LNCaP clone FGC (cell line): Measurements from ENCODE around the gene BCKDHA.

Experiments used
- DNase-seq: peaks from one replicate; pipeline ENCODE4 v3.0.0-alpha.2; 2011; ENCODE audit warnings: low read depth
- H3K4me3 ChIP-seq: 2 replicates; pipeline ENCODE4 v1.5.1; 2011; ENCODE audit warnings: mild to moderate bottlenecking, low read depth, low read length, control low read depth
- TF ChIP-seq, protein P1 (sequence below): IDR thresholded peaks from 2 replicates; pipeline ENCODE4 v1.5.1; 2012; ENCODE audit warnings: mild to moderate bottlenecking; ENCODE audit not compliant: control insufficient read depth, insufficient read depth; ENCODE audit errors: extremely low read depth

Gene BCKDHA

DNA sequence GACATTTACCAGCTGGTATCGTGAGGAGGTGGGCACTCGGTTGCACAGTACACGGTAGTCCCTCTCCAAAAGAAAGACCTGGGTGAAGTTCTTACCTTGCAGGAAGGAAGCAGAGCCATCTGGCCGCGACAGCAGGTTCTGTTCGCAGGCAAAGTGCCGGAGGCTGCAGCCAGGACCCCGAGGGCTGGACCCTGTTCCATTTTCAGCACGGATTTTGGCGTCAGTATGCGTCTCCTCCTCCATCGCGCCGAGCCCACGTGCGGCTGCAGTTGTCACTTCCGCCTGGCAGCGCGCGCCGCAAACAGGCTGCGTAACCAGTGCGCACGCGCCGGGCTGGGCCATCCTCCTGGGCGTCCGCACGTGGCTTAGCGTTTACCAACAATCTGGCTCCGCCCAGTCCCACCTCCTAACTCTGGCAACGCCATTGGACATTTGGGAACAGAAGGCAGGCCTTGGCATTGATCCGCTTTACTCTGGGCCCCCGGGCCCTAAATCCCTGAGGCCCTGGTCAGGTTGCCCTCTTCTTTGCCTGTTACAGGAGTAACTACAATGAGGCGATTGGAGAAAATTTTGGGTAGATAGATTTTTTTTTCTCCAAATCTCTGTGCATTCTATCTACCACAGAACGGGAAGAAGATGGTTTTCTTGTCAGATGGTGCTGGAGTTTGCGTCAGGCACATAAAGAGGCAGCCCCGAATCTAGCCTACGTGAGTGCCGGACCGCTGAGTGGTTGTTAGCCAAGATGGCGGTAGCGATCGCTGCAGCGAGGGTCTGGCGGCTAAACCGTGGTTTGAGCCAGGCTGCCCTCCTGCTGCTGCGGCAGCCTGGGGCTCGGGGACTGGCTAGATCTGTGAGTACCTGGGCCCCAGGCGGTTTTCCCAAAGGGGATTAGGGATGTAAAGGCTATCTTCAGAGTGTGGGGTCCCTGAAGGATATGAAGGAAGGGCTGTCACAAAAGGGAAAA lies at the start of gene BCKDHA, which contains the start of gene EXOSC5:
Gene BCKDHA, plus strand, starts transcription at position 733 of the 964 bp plus-strand sequence. Its CDS starts 10 bp downstream, at position 743.
Gene EXOSC5, minus strand, starts transcription at position 274 of the 964 bp plus-strand sequence. Its CDS starts 31 bp downstream, at position 243.
- TF ChIP-seq, protein P1, sequence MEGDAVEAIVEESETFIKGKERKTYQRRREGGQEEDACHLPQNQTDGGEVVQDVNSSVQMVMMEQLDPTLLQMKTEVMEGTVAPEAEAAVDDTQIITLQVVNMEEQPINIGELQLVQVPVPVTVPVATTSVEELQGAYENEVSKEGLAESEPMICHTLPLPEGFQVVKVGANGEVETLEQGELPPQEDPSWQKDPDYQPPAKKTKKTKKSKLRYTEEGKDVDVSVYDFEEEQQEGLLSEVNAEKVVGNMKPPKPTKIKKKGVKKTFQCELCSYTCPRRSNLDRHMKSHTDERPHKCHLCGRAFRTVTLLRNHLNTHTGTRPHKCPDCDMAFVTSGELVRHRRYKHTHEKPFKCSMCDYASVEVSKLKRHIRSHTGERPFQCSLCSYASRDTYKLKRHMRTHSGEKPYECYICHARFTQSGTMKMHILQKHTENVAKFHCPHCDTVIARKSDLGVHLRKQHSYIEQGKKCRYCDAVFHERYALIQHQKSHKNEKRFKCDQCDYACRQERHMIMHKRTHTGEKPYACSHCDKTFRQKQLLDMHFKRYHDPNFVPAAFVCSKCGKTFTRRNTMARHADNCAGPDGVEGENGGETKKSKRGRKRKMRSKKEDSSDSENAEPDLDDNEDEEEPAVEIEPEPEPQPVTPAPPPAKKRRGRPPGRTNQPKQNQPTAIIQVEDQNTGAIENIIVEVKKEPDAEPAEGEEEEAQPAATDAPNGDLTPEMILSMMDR, result no peak
- DNase-seq, result peak; percentile 98
- peak within 1 kb of the TSS; percentile 84 for H3K4me3 ChIP-seq

DNA sequence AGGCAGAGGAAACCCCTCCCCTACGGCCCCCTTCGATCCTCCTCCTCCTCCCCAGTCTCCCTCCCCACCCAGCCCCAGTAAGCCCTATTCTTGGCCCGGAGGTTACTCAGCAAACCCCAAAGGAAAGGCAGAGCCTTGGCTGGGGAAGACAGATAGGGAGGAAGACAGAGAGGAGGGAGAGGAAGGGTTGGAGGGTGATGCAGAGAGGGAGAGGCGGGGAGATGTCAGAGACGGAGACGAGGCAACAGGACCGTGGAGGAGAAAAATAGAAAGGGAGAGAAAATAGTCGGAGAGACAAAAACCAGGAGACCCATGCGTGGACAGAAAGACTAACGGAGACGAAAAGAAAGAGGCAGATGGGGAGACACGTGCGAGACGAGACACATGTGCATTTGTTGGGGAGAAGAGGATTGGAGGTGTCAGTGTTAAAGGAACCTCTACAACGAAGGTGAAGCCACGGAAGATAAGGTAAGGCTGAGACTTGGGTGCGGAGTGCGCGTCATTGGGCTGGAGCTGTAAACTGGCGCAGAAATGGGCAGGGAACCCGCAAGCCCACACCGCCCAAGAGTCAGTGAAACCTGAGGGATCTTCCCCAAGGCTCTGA lies 46.8 kb upstream of the BCKDHA start:
- TF ChIP-seq, protein P1, result no peak
- H3K4me3 ChIP-seq, result no peak overlapping the region
- DNase-seq, result no peak

DNA sequence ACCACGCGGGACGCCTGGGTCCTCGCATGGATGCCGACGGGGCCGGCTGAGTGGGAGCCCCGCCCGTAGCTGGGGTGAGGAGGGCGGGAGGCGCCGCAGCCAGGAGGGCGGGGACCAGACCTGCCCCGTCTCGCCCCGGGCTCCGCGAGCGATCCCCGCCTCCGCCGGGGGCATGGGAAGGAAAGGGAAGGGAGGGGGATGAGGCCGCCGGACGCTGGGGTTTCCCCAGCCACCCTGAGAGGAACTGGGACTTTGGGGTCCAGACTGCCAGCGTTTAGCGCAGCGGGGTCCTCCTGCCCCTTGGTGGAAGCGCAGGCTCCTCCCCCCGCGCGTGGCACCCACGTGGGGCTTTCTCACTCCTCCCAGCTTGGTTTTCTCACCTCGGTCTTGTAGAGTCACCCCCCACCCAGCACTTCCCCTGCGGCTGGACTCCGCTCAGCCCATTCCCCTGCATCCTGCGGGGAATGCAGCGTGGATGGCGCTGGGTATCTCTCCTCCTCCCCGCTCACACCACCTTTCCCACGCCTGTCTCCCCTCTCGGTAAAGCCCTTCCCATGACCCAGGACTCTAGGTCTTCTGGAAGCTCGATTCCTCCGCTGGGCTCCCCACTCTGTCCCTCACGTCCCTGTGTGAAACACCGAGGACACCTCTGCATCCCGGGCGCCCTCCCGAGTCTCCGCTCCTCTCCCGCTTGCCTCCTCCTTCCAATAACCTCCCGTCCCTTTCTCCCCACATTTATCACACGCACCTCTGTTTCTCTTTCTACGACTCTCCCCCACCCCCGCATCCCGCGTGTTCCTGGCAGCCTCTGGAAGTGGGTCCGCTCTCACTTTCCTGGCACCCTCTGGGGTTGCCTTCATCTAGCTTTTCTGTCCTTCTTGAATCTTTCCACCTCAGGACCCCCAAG lies 46.0 kb upstream of the BCKDHA start:
- TF ChIP-seq, protein P1, result no peak
- H3K4me3 ChIP-seq, result no peak overlapping the region
- DNase-seq, result no peak

DNA sequence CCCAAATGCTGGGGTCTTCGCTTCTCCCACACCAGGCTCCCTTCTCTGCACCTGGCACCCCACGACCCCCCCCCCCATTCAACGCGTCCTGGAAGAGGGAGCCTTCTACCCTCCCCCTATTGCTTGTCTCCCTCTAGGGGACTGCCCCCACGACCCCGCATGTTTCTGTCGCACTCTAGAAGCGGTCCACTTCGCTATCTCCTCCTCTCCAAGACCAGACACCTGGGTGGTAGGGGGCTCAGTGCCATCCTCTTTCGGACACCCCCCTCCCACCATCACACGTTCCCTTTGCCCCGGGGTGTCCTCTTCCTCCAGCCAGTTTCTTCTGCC lies 45.4 kb upstream of the BCKDHA start:
- TF ChIP-seq, protein P1, result no peak
- DNase-seq, result no peak
- no peak overlapping the region for H3K4me3 ChIP-seq

DNA sequence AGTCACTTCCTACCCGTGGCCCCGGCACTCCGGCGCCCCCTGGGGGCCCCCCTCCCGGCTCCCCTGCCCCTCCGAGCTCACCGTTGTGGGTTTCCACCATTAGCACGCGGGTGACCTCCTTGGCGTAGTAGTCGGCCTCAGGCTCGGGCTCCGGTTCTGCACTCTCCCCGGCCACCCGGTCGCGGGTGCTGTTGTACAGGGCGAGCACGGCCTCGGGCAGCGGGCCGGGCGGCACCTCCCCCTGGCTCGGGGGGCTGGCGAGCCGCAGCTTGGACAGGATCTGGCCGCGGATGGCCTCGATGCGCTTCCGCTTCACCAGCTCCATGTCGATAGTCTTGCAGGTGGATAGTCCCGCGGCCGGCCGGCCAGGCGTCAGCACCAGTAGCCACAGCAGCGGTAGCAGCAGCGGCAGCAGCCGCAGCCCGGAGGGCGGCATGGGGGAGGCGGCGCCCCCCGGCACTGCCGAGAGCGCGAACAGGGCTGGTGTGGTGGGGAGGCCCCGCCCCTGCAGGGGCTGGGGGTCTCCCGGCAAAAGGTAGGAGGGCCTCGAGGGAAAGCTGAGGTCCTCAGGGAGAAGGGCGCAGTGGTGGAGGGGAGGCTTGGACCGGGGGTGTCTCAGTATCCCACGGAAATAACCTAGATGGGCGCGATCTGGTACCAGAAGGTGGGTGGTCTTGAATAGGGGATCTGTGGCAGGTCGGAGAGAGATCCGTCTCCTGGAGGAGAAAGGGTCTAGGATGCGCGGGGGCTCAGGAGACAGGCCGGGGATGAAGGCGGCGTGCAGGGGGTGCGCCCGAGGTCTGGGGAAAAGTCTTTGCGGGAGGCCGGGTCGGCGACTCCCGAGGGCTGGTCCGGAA lies 44.8 kb upstream of the BCKDHA start:
- DNase-seq, result no peak
- TF ChIP-seq, protein P1, result no peak
- H3K4me3 ChIP-seq, result peak overlapping the region; percentile 2; the same call in 1 of the 2 replicates
